ENCODE data around the gene MFSD2B.

The MFSD2B gene

DNA sequence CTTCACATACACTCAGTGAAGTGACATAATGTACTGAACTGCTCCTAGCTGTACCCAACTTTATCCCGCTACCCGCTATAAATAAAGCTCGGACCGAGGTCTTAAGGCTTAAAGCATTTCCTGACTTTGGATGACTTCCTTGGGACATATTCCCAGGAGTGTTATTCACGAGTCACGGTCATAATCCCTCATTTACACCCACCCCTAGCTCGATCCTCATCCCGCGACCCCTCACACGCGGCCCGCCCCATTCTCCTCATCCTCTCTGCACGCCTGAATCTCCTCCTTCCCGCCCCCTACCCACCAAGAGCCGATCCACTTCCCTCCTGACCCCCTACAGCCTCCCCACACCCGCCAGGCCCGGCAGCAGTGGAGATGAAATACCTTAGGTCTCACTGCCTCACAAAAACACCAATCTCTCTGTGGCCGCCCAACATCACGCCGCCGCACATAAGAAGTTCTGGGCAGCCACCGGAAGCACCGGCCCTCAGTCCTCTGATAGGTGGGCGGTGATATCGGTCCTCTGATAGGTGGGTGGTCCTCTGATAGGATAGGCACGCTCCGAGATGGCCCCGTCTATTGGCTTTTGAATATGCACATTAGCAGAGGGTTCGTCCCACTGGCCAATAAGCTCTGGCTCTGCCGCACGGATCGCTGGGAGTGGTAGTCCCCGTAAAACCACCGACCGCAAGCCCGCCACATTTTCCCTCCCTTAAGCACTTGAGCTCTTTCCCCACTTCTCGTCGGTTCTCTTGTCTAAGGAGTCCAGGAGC is 37.2 kb downstream of the MFSD2B start, which contains the start of gene WDCP:
Gene WDCP (minus strand): TSS at position 462 of the 773 bp plus-strand sequence. CDS start 7,897 bp downstream, outside the sequence.
- TF ChIP-seq, protein P1, sequence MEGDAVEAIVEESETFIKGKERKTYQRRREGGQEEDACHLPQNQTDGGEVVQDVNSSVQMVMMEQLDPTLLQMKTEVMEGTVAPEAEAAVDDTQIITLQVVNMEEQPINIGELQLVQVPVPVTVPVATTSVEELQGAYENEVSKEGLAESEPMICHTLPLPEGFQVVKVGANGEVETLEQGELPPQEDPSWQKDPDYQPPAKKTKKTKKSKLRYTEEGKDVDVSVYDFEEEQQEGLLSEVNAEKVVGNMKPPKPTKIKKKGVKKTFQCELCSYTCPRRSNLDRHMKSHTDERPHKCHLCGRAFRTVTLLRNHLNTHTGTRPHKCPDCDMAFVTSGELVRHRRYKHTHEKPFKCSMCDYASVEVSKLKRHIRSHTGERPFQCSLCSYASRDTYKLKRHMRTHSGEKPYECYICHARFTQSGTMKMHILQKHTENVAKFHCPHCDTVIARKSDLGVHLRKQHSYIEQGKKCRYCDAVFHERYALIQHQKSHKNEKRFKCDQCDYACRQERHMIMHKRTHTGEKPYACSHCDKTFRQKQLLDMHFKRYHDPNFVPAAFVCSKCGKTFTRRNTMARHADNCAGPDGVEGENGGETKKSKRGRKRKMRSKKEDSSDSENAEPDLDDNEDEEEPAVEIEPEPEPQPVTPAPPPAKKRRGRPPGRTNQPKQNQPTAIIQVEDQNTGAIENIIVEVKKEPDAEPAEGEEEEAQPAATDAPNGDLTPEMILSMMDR (IDR thresholded peaks at IDR 0.05; ENCODE audit: low read depth, low read length, missing control alignments), result no peak
- H3K4me3 ChIP-seq (replicated peaks; ENCODE audit: low read depth, low read length), result peak within 1 kb of the TSS; percentile 90
- peak; percentile 98 for DNase-seq (ENCODE audit: extremely low read depth, low read depth)

DNA sequence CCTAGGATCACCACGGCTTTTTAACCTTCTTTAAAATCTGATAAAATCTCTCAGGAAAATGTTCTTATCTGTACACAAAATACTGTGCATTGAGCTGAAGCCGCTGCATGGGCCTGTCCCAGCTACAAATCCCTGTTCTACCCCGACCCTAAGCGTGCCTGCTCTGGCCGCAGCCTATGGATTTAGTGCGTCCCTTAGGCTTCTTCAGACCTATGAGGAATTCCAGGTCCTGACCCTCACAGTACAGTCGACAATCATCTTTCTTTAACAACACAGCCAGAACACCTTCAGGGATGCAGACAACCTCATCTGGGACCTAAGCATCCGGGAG is 37.8 kb downstream of the MFSD2B start:
- TF ChIP-seq, protein P1 (IDR thresholded peaks at IDR 0.05; ENCODE audit: low read depth, low read length, missing control alignments), result no peak
- no peak for DNase-seq (ENCODE audit: extremely low read depth, low read depth)
- H3K4me3 ChIP-seq (replicated peaks; ENCODE audit: low read depth, low read length), result no peak overlapping the region

DNA sequence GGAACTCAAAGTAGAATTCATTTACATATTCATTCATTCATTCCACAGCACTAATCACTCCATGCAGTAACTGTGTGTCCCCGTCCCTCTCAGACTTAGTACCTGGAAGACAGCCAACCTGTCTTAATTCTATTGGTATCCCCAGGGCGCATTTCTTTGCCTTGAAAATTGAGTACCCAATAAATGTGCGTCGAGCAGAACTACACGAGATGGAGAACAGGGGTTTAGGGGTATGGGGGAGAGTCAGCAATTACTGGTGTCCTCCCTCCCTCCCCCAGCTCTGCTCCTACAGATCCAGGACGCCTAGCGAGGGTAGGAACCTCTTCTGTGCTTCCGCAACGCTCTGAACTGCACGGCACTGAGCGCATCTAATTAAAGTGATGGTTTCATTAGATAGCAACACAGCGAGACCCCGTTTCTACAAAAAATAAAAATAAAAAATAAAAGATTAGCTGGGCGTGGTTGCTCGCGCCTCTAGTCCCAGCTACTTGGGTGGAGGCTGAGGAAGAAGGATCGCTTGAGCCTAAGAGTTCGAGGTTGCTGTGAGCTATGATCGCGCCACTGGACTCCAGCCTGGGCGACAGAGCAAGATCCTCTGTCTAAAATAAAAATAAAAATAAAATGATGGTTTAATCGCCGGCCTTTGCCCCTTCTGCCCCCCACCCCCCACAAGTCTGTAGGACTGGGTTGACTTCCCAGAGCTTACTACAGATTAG is 39.0 kb downstream of the MFSD2B start:
- TF ChIP-seq, protein P1 (IDR thresholded peaks at IDR 0.05; ENCODE audit: low read depth, low read length, missing control alignments), result no peak
- DNase-seq (ENCODE audit: extremely low read depth, low read depth), result no peak

DNA sequence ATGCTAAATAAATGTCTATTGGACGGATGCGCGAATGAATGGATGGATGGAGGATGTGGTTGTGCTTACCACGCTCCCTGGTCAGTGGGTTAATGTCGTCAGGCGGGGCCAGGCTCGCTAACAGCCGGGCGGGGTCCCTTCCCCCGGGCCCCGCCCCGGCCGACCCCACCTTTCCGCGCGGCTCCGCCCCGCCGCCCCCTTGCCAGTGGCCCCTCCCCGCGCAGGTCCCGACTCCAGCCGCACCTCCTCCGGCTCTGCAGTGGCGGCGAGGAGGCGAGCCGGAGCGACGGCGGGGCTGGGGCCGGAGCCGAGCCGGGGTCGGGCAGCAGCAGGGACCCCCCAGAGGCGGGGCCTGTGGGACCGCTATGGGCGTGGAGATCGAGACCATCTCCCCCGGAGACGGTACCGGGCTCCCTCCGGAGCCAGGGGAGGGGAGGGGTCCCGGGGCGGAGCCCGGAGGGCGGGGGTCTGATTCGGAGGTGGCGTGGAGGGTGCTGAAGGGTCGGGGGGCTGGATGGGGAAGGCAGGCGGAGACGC is 39.7 kb downstream of the MFSD2B start, which contains the start of gene FKBP1B:
Gene FKBP1B (plus strand): TSS at position 257 of the 537 bp plus-strand sequence. CDS start 109 bp downstream, at position 366.
- TF ChIP-seq, protein P1 (IDR thresholded peaks at IDR 0.05; ENCODE audit: low read depth, low read length, missing control alignments), result no peak
- peak; percentile 29 for DNase-seq (ENCODE audit: extremely low read depth, low read depth)
- H3K4me3 ChIP-seq (replicated peaks; ENCODE audit: low read depth, low read length), result peak within 1 kb of the TSS; percentile 55

More for the DNA sequence above, 39.0 kb downstream of the MFSD2B start:
- H3K4me3 ChIP-seq (replicated peaks; ENCODE audit: low read depth, low read length), result peak overlapping the region; percentile 55

DNA sequence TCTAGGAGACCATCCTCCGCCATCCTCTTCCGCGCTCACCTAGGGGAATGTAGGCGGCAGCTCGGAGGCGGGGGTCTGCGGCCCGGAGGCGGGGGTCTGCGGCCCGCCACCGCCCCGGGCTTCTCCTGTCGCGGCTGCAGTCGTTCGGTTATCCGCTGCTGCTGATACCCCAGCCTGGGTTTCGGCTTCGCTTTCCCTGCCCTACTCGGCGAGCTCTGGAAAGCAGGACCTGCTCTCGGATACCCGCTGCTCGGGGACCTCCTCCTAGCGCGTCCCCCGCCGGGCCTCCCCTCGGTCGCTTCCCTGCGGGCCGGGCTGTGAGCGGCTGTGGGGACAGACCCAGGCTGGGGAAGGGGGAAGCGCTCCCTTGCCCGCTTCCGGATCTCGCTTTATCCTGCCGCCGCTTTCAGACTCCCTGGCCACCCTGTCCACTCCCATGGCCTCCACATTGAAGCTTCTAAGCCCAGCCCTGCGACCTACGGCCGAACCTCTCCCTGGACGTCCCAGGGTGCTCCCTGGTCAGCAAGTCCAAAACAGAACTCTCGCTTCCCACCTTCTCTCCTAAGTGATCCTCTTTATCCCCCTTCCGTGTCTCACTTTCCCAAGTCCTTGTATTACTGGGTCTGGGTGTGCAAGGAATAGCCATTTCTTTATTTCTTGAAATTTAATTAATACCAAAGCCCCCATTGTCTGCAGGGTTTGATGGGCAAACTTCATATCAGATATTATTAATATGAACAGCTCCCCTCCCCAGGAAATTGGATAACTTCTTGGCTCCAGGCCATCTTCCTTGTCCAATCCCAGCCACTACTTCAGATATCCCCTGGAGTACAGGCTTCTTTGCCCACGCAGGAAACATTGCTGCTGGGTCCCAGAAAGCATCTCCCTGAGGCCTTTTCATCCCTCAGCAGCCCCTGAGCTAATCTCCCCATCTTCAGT is 40.4 kb downstream of the MFSD2B start:
- TF ChIP-seq, protein P1 (IDR thresholded peaks at IDR 0.05; ENCODE audit: low read depth, low read length, missing control alignments), result no peak
- H3K4me3 ChIP-seq (replicated peaks; ENCODE audit: low read depth, low read length), result peak overlapping the region; percentile 55
- no peak for DNase-seq (ENCODE audit: extremely low read depth, low read depth)

DNA sequence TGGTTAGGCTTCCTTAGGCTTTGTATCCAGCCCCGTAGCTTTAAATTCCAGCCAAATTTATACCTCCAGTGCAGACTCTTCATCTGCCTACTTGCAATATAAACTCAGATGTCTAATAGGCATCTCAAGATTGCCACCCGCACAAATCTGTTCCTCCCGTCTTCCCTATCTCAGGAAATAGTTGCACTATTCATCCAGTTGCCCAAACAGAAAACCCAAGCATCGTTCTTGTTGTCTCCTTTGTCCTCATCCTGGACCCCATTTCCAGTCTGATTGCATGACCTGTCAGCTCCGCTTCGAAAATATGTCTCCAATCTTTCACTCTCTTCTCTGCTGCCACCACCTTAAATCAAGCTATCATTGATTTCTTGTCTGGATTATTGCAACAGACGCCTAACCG is 41.9 kb downstream of the MFSD2B start:
- no peak for DNase-seq (ENCODE audit: extremely low read depth, low read depth)
- no peak overlapping the region for H3K4me3 ChIP-seq (replicated peaks; ENCODE audit: low read depth, low read length)
- TF ChIP-seq, protein P1 (IDR thresholded peaks at IDR 0.05; ENCODE audit: low read depth, low read length, missing control alignments), result no peak
